A375 (cell line): ENCODE measurements around the gene BCAN. TPM values are rescaled to one million over a fixed set of nuclear protein-coding genes. Genes with fewer than 3 reads are reported as not detected.

Source experiments
- total RNA-seq: library from RNA; depleted of rRNA; stranded (reverse); fragments of >200 nt; shearing (Covaris generic); gene quantifications from 2 replicates; pipeline ENCODE4 v1.2.3, GENCODE V29; 2014; rRNA removed

Gene BCAN, protein sequence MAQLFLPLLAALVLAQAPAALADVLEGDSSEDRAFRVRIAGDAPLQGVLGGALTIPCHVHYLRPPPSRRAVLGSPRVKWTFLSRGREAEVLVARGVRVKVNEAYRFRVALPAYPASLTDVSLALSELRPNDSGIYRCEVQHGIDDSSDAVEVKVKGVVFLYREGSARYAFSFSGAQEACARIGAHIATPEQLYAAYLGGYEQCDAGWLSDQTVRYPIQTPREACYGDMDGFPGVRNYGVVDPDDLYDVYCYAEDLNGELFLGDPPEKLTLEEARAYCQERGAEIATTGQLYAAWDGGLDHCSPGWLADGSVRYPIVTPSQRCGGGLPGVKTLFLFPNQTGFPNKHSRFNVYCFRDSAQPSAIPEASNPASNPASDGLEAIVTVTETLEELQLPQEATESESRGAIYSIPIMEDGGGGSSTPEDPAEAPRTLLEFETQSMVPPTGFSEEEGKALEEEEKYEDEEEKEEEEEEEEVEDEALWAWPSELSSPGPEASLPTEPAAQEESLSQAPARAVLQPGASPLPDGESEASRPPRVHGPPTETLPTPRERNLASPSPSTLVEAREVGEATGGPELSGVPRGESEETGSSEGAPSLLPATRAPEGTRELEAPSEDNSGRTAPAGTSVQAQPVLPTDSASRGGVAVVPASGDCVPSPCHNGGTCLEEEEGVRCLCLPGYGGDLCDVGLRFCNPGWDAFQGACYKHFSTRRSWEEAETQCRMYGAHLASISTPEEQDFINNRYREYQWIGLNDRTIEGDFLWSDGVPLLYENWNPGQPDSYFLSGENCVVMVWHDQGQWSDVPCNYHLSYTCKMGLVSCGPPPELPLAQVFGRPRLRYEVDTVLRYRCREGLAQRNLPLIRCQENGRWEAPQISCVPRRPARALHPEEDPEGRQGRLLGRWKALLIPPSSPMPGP
- not detected in 2 replicates for total RNA-seq

DNA sequence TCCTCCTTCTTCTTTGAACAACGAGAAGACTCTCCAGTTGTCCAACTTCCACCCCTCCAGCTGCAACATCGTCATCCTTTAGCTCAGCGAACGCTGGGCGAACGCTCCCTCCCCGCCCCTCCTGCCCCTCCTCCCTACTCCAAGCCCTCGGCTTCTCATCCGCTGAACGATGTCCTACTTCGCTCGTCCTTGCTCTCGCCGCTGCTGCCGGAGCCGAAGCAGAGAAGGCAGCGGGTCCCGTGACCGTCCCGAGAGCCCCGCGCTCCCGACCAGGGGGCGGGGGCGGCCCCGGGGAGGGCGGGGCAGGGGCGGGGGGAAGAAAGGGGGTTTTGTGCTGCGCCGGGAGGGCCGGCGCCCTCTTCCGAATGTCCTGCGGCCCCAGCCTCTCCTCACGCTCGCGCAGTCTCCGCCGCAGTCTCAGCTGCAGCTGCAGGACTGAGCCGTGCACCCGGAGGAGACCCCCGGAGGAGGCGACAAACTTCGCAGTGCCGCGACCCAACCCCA lies at the start of gene BCAN:
Gene BCAN, plus strand, starts transcription at position 357 of the 504 bp plus-strand sequence. CDS start 3,938 bp downstream, outside the sequence.

GRCh38 chr1:156601122-156601830 lies 40.6 kb upstream of the BCAN start, which contains the start of gene GPATCH4:
GPATCH4 (minus strand) TSS chr1:156601479.

DNA sequence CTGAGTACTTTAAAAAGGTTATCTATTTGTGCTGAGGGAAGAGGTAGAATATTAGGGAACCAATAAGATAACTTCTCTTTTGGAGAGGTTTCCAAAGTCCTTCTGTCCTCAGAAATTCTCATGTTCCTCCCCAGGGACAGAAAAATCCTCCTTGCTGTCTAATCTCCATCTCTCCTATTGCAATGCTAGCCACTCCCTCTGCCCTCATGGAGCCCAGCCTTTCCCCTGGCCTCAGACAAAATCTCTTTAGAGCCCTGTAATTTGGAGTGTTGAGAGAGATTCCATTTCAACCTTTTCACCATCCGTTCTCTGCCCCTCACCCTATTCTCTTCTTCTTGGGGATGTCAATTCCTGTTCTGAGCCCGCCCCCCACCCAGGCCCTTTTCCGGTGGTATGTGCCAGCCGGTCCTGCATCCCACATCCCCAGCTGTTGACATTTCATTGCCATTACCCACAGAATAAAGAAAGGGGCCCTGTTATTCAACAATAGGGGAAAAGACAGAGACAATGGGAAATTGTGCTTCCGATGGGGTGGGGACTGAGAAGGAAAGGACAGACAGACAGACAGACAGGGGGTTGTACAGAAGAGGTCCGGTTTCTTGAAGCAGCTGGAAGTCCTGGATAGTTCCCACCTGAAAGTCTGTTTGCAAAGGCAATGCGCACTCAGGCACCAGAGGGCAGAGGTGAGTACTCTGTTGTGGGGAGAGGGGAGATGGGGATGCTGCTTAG lies 22.9 kb upstream of the BCAN start, which contains the start of gene HAPLN2:
Gene HAPLN2, plus strand, starts transcription at position 563 of the 729 bp plus-strand sequence. CDS start 4,076 bp downstream, outside the sequence.

DNA sequence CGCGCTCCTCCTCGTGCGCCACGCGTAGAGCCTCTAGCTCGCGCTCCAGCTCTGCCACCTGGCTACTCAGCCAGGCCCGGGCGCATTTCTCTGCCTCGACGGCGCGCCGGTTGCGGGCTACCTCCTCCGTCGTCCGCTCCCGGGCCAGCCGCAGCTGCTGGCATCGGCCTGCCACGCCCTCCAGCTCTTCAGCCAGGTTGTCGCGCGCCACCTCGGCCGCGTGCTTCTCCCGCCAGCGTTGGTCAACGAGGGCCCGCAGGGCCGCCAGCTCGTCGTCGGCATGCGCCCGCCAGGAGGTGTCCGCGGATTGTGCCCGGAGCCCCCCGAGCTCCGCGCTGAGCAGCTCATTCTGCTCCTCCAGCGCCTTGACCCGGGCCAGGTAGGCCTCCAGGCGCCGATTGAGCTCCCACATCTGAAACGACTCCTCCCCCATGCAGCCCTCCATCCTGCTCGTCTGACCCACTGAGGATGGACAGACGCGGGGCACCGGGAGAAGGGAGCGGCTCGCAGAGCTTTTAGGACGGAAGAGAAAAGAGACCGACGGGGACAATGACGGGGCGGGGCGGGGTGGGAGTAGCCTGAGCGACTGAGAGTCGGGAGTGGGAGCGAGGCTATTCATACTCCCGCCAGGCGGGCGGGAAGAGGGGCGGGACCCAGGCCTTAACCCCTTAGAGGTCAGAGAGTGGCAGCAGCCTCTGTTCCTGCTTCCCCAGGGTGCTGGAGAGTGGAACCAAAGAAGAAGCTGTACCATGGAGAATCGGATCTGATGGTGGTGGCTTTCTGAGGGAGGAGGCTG lies 35.1 kb downstream of the BCAN start, which contains the start of gene NES:
Gene NES, minus strand, starts transcription at position 588 of the 796 bp plus-strand sequence. Its CDS starts 143 bp downstream, at position 445.

GRCh38 chr1:156705321-156705917 lies 63.5 kb downstream of the BCAN start, which contains the start of gene CRABP2:
CRABP2 (minus strand) TSS chr1:156705583; CDS start chr1:156705446, 137 bp downstream.

Other genes with a start within 250 kb of the BCAN start
- 23.1 and 26.2 TPM in 2 replicates for gene MEF2D, start 141.3 kb upstream of the BCAN start, total RNA-seq
- gene IQGAP3, start 69.6 kb upstream of the BCAN start, total RNA-seq = 99.3 and 101 TPM in 2 replicates
- gene TTC24, start 62.4 kb upstream of the BCAN start, total RNA-seq = not detected in 2 replicates
- gene NAXE, start 50.3 kb upstream of the BCAN start, total RNA-seq = 215 and 218 TPM in 2 replicates
- gene GPATCH4, start 40.6 kb upstream of the BCAN start, total RNA-seq = 101 and 103 TPM in 2 replicates
- gene HAPLN2, start 22.7 kb upstream of the BCAN start, total RNA-seq = not detected in 2 replicates
- gene NES, start 35.3 kb downstream of the BCAN start, total RNA-seq = 47.5 and 50.1 TPM in 2 replicates
- 1.8 and 2.6 TPM in 2 replicates for gene CRABP2, start 63.5 kb downstream of the BCAN start, total RNA-seq
- gene METTL25B, start 86.4 kb downstream of the BCAN start, total RNA-seq = 28.6 and 47.5 TPM in 2 replicates
- 44.0 and 46.3 TPM in 2 replicates for gene ISG20L2, start 86.6 kb downstream of the BCAN start, total RNA-seq
- 263 and 271 TPM in 2 replicates for gene MRPL24, start 99.0 kb downstream of the BCAN start, total RNA-seq
- 661 and 664 TPM in 2 replicates for gene HDGF, start 109.6 kb downstream of the BCAN start, total RNA-seq
- gene PRCC, start 125.4 kb downstream of the BCAN start, total RNA-seq = 71.5 and 86.6 TPM in 2 replicates
- gene SH2D2A, start 174.7 kb downstream of the BCAN start, total RNA-seq = 1.0 and 1.8 TPM in 2 replicates
- gene INSRR, start 217.0 kb downstream of the BCAN start, total RNA-seq = 0.05 TPM in 1 of 2 replicates, not detected in the other
- 0.91 and 1.1 TPM in 2 replicates for gene NTRK1, start 218.7 kb downstream of the BCAN start, total RNA-seq